GM23248 (cell line): Measurements from ENCODE around the gene AKT2.

Experiments used
- EZH2 ChIP-seq: fragments of 200-600 bp; sonication (generic); IDR thresholded peaks from 2 replicates; pipeline ENCODE4 v1.6.1; 2018; ENCODE audit warnings: antibody characterized with exemption, mild to moderate bottlenecking; ENCODE audit not compliant: insufficient read depth, poor library complexity, severe bottlenecking
- EZH2phosphoT487 ChIP-seq: fragments of 200-600 bp; sonication (generic); IDR thresholded peaks from 2 replicates; pipeline ENCODE4 v1.6.1; 2018; ENCODE audit warnings: antibody characterized with exemption, moderate library complexity, mild to moderate bottlenecking, low read depth; ENCODE audit not compliant: insufficient read depth

- no peak for TF ChIP-seq EZH2phosphoT487
- no peak for TF ChIP-seq EZH2
These were observed 449 bp upstream of the AKT2 start for GRCh38 chr19:40285353-40286234.
